AG09309 (cell line): ENCODE data around the gene GAPVD1.
"Not testable (repeated sequence)": the region's sequence is repeated elsewhere in the genome, so short reads cannot be mapped to it uniquely, and the experiment has no call there.

Experiments
- DNase-seq: peaks from one replicate; pipeline ENCODE4 v3.0.0-alpha.2; 2010; ENCODE audit warnings: low read depth
- H3K4me3 ChIP-seq: 2 replicates; pipeline ENCODE4 v1.5.1; 2011; ENCODE audit warnings: mild to moderate bottlenecking, low read depth, low read length, moderate library complexity; ENCODE audit not compliant: control insufficient read depth
- TF ChIP-seq, protein P1 (sequence below): IDR thresholded peaks from 2 replicates; pipeline ENCODE4 v1.5.1; 2011; ENCODE audit warnings: mild to moderate bottlenecking, low read depth, low read length, inconsistent platforms; ENCODE audit not compliant: insufficient read depth, control insufficient read depth; ENCODE audit errors: missing control alignments

Gene GAPVD1

DNA sequence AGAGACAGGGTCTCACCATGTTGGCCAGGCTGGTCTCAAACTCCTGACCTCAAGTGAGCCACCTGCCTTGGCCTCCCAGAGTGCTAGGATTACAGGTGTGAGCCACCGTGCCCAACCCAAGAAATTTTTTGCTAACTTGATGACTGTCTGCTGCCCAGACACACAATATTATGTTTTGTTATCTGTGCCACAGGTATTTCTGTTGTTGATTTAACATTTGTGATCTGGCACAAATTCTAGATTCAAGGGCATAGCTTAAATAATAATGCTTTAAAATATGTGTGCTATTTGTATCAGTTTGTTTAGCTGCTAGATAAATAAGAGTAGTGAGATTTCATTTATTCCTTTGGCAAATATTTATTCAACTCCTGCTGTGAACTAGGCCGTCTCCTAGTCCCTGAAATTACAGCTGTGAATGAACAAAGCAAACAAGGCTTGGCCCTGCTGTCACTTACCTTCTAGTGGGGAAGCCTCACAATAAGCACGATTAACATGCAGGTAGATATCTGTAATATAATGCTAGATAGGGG is 35.3 kb downstream of the GAPVD1 start:
- no peak for DNase-seq
- TF ChIP-seq, protein P1, sequence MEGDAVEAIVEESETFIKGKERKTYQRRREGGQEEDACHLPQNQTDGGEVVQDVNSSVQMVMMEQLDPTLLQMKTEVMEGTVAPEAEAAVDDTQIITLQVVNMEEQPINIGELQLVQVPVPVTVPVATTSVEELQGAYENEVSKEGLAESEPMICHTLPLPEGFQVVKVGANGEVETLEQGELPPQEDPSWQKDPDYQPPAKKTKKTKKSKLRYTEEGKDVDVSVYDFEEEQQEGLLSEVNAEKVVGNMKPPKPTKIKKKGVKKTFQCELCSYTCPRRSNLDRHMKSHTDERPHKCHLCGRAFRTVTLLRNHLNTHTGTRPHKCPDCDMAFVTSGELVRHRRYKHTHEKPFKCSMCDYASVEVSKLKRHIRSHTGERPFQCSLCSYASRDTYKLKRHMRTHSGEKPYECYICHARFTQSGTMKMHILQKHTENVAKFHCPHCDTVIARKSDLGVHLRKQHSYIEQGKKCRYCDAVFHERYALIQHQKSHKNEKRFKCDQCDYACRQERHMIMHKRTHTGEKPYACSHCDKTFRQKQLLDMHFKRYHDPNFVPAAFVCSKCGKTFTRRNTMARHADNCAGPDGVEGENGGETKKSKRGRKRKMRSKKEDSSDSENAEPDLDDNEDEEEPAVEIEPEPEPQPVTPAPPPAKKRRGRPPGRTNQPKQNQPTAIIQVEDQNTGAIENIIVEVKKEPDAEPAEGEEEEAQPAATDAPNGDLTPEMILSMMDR: no peak
- no peak overlapping the region for H3K4me3 ChIP-seq

DNA sequence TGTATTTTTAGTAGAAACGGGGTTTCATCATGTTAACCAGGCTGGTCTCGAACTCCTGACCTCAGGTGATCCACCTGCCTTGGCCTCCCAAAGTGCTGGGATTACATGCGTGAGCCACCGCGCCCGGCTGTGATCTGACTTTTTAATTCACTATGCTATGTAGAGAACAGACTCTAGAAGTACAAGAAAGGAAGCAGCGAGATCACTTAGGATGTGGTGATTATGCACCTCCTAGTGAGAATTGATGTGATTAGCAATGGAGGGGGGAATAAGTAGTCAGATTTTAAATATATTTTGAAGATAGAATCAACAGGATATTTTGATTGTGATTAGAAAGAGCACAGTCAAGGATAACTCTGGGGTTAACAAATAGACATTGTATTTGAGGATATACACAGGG is 36.3 kb downstream of the GAPVD1 start:
- no peak overlapping the region for H3K4me3 ChIP-seq
- TF ChIP-seq, protein P1: no peak
- no peak for DNase-seq

DNA sequence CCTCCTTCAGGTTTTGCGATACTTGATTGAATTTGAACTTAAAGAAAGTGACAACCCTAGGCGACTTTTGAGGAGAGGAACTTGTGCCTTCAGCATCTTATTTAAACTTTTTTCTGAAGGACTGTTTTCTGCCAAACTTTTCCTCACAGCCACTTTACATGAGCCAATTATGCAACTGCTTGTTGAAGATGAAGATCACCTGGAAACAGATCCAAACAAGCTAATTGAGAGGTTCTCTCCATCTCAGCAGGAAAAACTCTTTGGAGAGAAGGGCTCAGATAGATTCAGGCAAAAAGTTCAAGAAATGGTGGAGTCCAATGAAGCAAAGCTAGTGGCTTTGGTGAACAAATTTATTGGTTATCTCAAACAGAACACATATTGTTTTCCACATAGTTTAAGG is 40.6 kb downstream of the GAPVD1 start:
- TF ChIP-seq, protein P1: no peak
- H3K4me3 ChIP-seq: no peak overlapping the region
- DNase-seq: no peak

DNA sequence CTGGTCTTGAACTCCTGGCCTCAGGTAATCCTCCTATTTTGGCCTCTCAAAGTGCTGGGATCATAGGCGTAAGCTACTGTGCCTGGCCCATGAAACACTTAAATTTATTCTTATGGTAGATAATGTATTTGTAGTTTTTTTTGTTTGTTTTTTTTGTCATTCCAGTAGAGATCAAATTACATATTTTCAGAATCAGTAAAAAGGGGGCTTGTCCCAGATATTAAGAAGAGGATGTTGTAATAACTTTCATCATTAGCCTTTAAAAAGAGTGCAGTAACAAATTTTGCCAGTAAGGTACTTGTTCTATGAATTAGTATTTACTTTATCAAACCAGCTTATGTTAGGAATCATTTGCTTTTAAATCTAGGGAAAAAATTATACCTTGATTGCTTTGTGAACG is 42.6 kb downstream of the GAPVD1 start:
- no peak overlapping the region for H3K4me3 ChIP-seq
- TF ChIP-seq, protein P1: no peak

DNA sequence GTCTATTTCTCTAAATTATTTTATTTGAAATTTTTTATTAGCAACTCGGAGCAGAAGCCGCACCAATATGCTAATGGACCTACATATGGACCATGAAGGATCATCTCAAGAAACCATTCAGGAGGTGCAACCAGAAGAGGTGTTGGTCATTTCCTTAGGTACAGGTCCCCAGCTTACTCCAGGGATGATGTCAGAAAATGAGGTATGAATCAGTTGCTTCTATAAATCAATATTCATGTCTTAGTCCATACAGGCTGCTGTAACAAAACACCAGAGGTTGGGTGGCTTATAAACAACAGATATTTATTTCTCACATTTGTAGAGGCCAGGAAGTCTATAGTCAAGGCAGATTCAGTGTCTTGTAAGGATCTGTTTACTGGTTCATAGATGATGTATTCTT is 50.8 kb downstream of the GAPVD1 start:
- H3K4me3 ChIP-seq: no peak overlapping the region
- TF ChIP-seq, protein P1: no peak

More for the DNA sequence above, 42.6 kb downstream of the GAPVD1 start:
- DNase-seq: no peak

DNA sequence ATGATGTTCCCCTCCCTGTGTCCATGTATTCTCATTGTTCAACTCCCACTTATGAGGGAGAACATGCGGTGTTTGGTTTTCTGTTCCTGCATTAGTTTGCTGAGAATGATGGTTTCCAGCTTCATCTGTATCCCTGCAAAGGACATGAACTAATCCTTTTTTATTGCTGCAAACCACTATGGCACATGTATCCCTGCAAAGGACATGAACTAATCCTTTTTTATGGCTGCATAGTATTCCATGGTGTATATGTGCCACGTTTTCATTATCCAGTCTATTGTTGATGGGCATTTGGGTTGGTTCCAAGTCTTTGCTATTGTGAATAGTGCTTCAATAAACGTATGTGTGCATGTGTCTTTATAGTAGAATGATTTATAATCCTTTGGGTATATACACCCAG is 54.7 kb downstream of the GAPVD1 start:
- DNase-seq, H3K4me3 ChIP-seq: not testable (repeated sequence)

More for the DNA sequence above, 50.8 kb downstream of the GAPVD1 start:
- no peak for DNase-seq

DNA sequence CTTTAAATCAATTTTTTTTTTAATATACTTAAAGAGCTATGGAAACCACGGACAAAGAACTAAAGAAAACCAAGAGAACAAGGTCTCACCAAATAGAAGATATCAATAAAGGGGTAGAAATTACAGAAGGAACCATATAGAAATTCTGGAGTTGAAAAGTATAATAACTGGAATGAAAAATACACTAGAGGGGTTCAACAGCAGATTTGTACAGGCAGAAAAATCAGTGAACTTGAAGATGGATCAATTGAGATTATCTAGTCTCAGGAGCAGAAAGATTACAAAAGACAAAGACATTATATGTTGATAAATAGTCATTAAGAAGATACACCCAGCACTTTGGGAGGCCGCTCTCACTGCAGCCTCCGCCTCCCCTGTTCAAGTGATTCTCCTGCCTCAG is 56.1 kb downstream of the GAPVD1 start:
- no peak for DNase-seq
- H3K4me3 ChIP-seq: no peak overlapping the region
- TF ChIP-seq, protein P1: no peak
